GM19240 (cell line): ENCODE measurements around the gene GASK1B.

Experiments
- DNase-seq: peaks from one replicate; pipeline ENCODE4 v3.0.0; 2011; ENCODE audit warnings: low spot score; ENCODE audit not compliant: insufficient read length

GASK1B gene

DNA sequence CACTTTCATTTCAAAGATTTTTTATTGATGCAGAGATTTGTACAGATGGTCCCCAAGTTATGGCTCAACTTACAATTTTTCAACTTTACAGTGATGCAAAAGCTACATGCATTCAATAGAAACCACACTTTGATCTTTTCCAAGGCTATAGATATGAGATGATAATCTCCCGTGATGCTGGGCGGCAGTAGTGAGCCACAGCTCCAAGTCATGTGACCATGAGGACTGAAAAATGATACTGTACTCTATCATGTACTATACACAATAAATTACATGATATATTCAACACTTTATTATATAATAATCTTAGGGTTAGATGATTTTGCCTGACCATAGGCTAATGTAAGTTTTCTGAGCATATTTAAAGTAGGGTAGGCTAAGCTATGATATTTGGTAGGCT, 14.0 kb upstream of the GASK1B start:
- no peak for DNase-seq

DNA sequence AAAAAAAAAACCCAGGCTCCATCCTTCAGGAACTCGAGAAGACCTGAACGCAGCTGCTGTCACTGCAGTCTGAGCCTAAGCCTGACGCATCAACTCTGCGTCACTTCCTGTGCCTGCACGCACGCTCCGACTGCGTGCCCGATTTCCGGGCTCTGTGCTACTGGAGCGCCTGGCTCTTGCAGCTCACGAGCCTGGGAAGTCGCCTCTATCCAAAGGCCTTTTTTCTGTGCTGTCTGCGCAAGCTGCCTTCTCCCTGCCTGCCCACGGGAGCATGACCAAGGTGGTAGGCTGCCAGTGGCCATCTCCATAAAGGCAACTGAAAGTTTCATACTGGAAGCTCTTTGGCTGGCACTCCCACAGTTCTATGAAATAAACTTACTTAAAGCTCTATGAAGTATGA, 9.9 kb upstream of the GASK1B start:
- DNase-seq = no peak

- DNase-seq = no peak
Observed at GRCh38 chr4:158181906-158182305, 9.1 kb upstream of the GASK1B start.

DNA sequence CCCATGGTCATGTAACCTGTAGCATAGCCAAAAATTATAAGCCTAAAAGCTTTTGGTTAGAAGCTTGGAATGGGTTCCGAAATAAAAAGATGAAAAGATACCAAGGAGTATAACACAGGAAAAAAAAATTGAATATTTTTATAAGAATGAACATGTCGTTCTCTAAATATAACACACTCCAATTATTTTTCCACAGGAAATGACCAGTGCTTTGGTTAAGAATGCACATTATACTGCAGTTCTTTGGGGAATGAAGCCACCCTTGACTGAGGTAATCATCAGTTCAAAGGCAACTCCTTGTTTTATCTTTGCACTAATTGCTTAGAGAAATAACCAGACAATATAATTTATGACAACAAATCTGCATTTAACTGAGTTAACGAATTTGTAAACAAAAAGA, 6.6 kb upstream of the GASK1B start:
- DNase-seq = no peak

- DNase-seq = no peak
Observed at GRCh38 chr4:158176776-158177175, 4.0 kb upstream of the GASK1B start.

GRCh38 chr4:158176108-158176507, 3.3 kb upstream of the GASK1B start:
- DNase-seq = no peak

DNA sequence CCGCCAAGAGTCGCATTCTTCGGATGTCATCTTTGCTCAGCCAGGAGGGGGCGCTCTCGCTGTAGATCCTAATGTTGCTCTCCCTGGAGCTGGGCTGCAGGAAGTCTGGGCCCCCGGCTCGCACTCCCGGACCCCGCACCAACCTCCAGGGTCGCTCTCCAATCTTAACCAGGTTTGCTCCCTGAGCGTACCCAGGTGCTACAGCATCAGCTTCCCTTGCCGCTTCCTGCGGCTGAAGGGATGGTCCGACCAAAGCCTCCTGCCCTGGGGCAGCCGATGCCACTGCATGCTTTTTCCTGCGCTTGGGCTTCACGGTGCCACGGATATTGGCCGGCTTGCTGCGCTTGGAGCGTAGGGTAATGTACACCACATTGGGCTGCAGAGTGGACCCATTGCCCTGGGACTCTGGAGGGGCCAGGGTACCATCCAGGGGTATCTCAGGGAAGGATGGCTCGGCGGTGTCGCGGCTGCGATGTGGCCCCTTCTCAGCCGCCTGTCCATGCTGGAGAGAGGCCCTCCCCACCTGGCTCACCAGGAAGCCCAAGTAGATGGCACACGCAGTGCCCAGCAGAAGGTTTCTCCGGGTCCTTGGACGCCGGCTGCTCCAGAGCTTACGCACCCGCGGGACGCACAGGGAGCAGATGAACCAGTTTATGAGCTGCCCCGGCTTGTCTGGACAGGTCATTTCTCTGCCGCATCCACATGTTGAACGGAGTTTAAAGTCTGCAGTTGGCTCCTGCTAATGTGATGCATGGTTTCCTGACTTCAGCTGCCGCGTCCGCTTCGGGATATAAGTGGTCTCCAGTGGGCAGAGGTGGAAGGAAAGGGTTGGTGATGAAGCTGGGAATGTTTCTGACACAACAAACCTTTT, 1.9 kb downstream of the GASK1B start:
- DNase-seq = no peak

DNA sequence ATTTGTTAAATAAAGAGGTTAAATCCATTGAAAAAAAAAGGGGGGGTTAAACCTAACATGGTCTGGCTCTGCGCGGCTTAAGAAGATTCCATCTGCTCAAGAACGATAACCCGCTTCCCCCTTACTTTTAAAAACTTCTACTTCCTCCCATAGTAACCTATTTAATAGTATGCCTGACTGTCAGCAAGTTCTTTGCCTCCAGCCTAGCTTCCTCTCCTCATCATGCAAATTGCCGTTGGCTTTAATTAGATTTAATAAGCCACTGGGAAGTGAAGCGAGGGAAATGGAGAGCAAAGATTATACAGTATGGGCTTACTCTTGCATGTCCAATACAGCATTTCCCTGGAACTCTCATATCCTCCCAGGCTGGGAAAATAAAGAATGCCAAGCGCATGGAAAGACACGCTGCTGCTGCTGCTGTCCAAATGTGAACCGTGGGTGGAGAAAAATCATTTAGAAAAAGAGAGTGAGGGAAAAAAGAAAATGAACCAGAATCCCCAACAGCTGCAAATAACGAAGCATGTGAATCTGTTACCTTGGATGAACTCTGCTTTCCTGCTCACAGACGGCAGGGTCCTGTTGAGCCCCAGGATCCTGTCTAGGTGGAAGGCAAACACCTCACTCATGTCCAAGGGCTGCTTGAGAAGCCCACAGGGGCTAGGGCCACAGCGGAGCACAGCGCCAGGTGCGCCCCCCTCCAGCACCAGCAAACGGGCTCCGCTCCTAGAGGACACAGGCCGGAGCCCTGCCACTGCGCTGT, 2.7 kb downstream of the GASK1B start:
- no peak for DNase-seq

DNA sequence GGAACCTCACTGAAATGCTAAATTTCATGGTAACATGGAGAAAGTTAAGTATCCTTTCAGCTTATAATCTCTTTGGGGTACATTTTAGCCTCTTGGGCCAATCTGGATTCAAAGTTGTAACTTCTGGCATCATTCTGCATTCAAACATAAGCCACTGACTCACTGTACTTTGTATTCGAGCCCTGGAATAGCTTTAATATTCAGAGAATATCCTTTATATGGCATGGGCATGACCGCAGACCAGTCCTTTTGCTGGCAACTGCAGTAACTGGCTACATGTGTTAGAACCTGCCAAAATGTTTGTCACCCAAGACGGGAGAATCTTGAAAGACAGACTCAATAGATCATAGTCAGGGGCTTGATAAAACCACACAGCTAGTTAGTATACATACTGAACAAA, 3.3 kb downstream of the GASK1B start:
- DNase-seq = no peak

GRCh38 chr4:158168606-158169005, 4.2 kb downstream of the GASK1B start:
- no peak for DNase-seq

GRCh38 chr4:158166701-158167100, 6.1 kb downstream of the GASK1B start:
- no peak for DNase-seq

DNA sequence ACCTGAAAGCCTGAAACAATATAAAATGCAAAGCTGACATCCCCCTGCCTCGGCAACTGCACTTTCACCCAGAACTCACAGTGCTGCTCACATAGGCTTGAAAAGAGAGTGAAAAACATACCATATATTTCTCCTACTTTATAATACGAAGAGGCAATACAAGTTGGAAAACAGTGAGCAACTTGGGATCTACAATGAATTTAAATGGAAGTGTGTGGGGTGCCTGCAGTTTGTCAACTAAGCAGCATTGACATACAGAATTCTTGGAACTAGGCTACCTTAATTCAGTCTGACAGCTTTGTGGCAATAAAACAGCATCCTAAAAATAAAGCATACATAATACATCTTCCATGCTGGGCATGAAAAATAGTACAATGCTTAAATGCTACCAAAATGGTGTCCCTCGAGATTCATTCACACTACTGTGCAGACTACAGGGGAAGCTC, 8.0 kb downstream of the GASK1B start:
- no peak for DNase-seq

GRCh38 chr4:158163941-158164767, 8.7 kb downstream of the GASK1B start:
- DNase-seq = no peak

DNA sequence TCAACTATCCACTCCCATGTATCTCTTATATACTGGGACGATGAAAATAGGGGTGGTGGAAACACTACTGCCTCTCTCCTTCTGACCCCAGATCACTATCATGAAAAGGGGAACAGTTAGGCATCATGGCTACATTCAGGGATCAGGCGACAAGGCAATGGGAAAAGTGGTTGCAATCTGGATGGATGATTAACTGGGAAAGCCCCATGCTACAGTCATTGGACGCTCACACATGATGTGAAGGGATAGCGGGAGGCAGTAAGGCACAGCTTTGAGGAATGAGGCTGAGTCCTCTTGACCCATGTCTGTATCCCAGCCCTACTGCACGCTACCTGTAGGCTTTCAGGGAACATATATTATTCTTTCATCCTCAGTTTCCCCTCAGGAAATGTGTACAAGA, 10.2 kb downstream of the GASK1B start:
- DNase-seq = no peak

- DNase-seq = no peak
Observed at GRCh38 chr4:158161551-158162354, 11.1 kb downstream of the GASK1B start.

DNA sequence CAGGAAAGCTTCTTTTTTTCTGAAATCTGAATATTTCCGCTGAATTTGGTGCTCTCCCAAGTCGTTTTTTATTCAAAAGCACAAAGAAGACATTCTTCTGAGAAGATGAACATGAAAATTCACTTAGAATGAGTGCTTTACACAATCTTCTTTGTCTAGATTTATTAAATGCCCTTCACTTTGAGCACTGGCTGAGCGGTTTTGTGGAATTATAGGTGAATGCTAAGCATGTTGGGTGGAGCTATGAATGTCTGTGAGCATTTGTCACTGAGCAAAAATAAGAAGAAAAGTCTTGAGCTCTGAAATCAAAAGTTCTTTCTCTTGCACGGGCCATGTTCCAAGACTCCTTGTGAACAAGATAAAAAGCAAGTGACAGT, 13.1 kb downstream of the GASK1B start:
- DNase-seq = no peak

DNA sequence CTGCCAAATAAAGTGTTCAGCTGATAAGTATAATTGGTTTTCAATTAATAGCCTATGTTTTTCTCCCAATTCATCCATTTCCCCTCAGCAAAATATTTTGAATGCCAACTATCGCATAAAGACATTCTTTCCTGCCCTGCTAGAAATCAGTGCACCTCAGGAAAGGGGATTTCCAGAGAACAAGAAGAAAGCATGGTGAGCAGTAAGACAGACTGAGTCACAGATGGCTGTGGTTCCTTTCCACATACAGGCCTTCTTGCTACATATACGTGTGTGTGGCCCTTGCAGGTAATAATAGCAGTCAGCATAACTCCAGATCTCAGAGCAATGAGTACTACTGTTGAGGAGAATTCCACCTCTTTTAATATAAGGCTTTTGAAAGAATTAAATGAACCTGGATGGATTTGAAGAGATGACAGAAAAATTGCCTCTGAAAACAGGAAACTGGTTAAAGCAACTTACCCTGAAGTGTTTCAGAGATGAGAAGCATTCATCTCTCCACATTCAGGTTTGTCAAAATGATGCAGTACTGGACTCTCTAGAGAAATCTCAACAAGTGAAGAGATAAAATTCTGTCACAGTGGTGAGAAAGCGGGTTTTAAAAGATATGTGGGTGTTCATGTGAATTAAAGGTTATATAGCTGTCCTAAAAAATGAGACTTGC, 13.6 kb downstream of the GASK1B start:
- no peak for DNase-seq

DNA sequence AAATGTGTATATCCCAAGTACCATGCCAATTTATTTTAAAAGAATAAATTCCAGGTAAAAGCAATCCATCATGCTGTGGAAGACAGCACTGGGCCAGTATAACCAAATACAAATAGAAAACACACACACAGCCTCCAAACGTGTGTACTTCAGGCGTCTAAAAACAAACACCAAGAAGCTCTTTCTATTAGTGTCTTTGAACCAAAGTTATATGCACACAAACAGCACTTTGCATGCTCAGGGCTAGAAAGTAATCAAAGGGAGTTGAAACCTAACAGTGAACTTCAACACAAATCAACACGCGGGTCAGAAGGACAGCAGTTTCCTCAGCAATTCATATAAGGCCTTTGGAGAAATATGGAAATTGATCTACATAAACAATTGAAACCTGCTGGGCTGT, 15.4 kb downstream of the GASK1B start:
- no peak for DNase-seq

- DNase-seq = no peak
Observed at GRCh38 chr4:158155656-158156356, 17.0 kb downstream of the GASK1B start.

GRCh38 chr4:158147151-158147550, 25.7 kb downstream of the GASK1B start:
- no peak for DNase-seq
